ENCODE measurements around the gene HIBCH. TPM values are rescaled to one million over a fixed set of nuclear protein-coding genes. Genes with fewer than 3 reads are reported as not detected.

The HIBCH gene
- total and polyA plus RNA-seq, 2 of the 13 experiments (the other 11 are each of a cell fraction or from before 2014, with no cell fraction given): 18.8 to 49.5 TPM

DNA sequence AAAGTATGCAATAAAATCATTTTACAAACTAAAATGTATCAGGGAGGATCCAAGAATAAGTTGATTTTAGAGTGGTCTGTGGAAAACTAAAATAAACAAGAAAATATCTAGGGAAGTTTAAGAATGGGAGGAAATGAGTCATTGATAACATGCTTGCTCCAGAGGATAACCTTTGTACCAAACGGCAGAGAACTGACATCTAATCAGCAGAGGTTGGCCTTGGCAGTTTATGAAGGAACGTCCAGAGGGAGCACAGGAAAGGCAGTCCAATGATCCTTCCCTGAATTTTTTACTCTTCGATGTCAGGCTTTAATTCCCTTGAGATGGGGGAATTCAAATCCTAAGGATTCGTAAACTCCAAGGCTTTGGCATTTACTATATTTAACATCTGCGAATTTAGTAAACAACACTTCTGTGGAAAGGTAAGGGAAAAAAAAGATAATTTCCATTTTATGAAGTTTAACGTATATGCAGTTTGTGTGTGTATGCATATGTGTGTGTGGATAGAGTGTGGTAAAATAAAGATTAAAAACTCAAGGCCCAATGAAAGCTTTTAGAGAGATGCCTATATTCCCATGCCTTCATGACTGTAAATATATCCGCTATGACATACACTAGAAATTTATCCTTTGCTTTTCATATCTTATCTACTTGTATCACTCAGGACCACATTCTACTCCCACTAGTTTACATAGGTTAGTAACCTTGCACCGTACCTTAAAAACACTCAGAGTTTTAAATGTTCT is 15.0 kb upstream of the HIBCH start (continued):
- TF ChIP-seq ZUFSP (CRISPR knock-in tag; IDR thresholded peaks at IDR 0.05; ENCODE audit: borderline replicate concordance) (no peak), ZNF597 (CRISPR knock-in tag; IDR thresholded peaks at IDR 0.05) (no peak), GABPB1 (CRISPR knock-in tag; IDR thresholded peaks at IDR 0.05) (peak; percentile 41), GATAD2A (CRISPR knock-in tag; IDR thresholded peaks at IDR 0.05) (peak; percentile 97), CEBPB (IDR thresholded peaks at IDR 0.05; ENCODE audit: borderline replicate concordance, low read depth, low read length) (peak; percentile 17; the same call in 1 of the 2 replicates), KAT8 (CRISPR knock-in tag; IDR thresholded peaks at IDR 0.05) (peak; percentile 48; the same call in 1 of the 2 replicates), ZNF484 (CRISPR knock-in tag; IDR thresholded peaks at IDR 0.05; ENCODE audit: borderline replicate concordance, low read depth) (no peak), ZNF792 (CRISPR knock-in tag; IDR thresholded peaks at IDR 0.05) (peak; percentile 83; the same call in 1 of the 2 replicates), THAP7 (CRISPR knock-in tag; IDR thresholded peaks at IDR 0.05) (no peak), KLF16 (CRISPR knock-in tag; IDR thresholded peaks at IDR 0.05) (peak in 1 of 2 experiments; percentile 82; a peak in 2 of 4 replicates), RFX1 (IDR thresholded peaks at IDR 0.05) (no peak), GPBP1L1 (CRISPR knock-in tag; IDR thresholded peaks at IDR 0.05) (no peak), ZNF629 (CRISPR knock-in tag; conservative IDR thresholded peaks at IDR 0.05) (0 out of 2 replicates have a peak, but pooled peaks have one; percentile 5), POLR2AphosphoS5 (IDR thresholded peaks at IDR 0.05; ENCODE audit: low read depth, low read length) (peak; percentile 83), HOXD1 (CRISPR knock-in tag; IDR thresholded peaks at IDR 0.05) (no peak)
- TF ChIP-seq, protein P1, sequence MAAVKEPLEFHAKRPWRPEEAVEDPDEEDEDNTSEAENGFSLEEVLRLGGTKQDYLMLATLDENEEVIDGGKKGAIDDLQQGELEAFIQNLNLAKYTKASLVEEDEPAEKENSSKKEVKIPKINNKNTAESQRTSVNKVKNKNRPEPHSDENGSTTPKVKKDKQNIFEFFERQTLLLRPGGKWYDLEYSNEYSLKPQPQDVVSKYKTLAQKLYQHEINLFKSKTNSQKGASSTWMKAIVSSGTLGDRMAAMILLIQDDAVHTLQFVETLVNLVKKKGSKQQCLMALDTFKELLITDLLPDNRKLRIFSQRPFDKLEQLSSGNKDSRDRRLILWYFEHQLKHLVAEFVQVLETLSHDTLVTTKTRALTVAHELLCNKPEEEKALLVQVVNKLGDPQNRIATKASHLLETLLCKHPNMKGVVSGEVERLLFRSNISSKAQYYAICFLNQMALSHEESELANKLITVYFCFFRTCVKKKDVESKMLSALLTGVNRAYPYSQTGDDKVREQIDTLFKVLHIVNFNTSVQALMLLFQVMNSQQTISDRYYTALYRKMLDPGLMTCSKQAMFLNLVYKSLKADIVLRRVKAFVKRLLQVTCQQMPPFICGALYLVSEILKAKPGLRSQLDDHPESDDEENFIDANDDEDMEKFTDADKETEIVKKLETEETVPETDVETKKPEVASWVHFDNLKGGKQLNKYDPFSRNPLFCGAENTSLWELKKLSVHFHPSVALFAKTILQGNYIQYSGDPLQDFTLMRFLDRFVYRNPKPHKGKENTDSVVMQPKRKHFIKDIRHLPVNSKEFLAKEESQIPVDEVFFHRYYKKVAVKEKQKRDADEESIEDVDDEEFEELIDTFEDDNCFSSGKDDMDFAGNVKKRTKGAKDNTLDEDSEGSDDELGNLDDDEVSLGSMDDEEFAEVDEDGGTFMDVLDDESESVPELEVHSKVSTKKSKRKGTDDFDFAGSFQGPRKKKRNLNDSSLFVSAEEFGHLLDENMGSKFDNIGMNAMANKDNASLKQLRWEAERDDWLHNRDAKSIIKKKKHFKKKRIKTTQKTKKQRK (IDR thresholded peaks at IDR 0.05; ENCODE audit: low read length): no peak
- TF ChIP-seq, protein P2, sequence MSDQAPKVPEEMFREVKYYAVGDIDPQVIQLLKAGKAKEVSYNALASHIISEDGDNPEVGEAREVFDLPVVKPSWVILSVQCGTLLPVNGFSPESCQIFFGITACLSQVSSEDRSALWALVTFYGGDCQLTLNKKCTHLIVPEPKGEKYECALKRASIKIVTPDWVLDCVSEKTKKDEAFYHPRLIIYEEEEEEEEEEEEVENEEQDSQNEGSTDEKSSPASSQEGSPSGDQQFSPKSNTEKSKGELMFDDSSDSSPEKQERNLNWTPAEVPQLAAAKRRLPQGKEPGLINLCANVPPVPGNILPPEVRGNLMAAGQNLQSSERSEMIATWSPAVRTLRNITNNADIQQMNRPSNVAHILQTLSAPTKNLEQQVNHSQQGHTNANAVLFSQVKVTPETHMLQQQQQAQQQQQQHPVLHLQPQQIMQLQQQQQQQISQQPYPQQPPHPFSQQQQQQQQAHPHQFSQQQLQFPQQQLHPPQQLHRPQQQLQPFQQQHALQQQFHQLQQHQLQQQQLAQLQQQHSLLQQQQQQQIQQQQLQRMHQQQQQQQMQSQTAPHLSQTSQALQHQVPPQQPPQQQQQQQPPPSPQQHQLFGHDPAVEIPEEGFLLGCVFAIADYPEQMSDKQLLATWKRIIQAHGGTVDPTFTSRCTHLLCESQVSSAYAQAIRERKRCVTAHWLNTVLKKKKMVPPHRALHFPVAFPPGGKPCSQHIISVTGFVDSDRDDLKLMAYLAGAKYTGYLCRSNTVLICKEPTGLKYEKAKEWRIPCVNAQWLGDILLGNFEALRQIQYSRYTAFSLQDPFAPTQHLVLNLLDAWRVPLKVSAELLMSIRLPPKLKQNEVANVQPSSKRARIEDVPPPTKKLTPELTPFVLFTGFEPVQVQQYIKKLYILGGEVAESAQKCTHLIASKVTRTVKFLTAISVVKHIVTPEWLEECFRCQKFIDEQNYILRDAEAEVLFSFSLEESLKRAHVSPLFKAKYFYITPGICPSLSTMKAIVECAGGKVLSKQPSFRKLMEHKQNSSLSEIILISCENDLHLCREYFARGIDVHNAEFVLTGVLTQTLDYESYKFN (CRISPR knock-in tag; conservative IDR thresholded peaks at IDR 0.05): peak; percentile 97
